Stimulated activated CD4-positive, alpha-beta T cell treated with anti-CD3 and anti-CD28 coated beads, TNF-alpha, amount 100 ng/mL, for 48 hours (primary cell): ENCODE data around the gene VARS2.
"Not testable (repeated sequence)": the region's sequence is repeated elsewhere in the genome, so short reads cannot be mapped to it uniquely, and the experiment has no call there.

Experiments
- DNase-seq, 3 donors: peaks; one replicate each; pipeline ENCODE4 v3.0.0-alpha.2; 2020; ENCODE audit warnings: low read depth in 3 of 3

VARS2 gene

GRCh38 chr6:30914076-30914853 lies at the start of gene VARS2:
TSS of gene VARS2 (plus strand) at chr6:30914238. CDS start at chr6:30914837, 599 bp downstream.
- DNase-seq: peak; percentile 69 to 82 (median 77)

DNA sequence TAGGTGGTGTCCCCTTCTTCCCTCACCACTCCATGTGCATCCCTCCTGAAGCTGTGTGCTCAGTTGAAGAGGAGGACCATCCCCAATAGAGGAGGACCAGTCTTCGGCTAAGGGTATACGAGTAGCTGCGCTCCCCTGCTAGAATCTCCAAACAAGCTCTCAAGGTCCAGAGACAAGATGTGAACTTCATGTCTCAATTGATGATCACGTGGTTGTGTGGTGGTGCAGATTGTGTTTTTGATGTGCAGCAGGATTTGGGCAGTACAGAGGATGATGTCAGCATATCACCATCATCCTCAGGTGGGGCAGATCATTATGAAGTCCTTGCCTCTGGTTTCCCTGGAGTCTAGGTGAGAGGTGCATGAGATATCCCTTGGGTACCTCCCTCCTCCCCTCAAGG lies 49.7 kb upstream of the VARS2 start:
- DNase-seq: no peak

- not testable (repeated sequence) for DNase-seq
Observed at GRCh38 chr6:30869241-30869749, 44.7 kb upstream of the VARS2 start.

DNA sequence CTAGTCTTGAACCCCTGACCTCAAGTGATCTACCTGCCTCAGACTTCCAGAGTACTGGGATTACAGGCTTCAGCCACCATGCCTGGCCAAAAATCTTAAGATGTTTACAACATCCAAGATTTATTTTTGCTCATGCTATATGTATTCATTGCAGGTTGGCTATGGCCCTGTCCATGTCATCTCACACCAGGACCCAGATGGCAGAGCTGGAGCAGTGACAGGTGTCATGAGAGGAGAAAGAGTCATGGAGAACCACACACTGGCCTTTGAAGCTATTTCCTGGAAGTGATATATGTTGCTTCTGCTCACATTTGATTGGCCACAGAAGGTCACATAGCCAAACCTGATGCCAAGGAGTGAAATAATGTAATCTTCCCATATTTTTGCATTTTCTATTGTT lies 43.5 kb upstream of the VARS2 start:
- DNase-seq: no peak

DNA sequence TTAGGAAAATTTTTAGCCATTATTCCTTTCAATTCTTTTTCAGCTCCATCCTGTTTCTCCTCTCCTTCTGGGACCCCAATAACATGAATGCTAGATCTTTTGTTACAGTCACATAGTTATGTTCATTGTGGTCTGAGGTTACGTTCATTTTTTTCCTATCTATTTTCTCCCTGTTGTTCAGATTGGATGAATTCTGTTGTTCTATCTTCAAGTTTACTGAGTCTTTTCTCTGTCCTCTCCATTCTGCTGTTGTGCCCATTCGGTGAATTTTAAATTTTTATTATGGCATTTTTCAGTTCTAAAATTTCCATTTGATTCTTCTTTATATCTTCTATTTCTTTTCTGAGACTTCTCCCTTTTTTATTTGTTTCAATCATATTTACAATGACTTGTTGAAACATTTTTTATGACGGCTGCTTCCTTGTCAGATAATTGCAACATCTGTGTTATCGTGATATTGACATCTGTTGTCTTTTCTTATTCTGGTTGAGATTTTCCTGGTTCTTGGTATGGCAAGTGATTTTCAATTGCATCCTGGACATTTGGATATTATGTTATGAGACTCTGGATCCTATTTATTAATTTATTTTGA lies 42.4 kb upstream of the VARS2 start:
- no peak for DNase-seq

- DNase-seq: no peak
Observed at GRCh38 chr6:30873137-30873640, 40.8 kb upstream of the VARS2 start.

- DNase-seq: not testable (repeated sequence)
Observed at GRCh38 chr6:30873795-30874194, 40.2 kb upstream of the VARS2 start.

GRCh38 chr6:30875244-30876038 lies 38.6 kb upstream of the VARS2 start:
- DNase-seq: no peak

- no peak for DNase-seq
Observed at GRCh38 chr6:30876039-30876730, 37.9 kb upstream of the VARS2 start.

GRCh38 chr6:30877419-30878262 lies 36.4 kb upstream of the VARS2 start:
- DNase-seq: peak; percentile 52 to 64 (median 60)

- no peak for DNase-seq
Observed at GRCh38 chr6:30879684-30880427, 34.2 kb upstream of the VARS2 start.

DNA sequence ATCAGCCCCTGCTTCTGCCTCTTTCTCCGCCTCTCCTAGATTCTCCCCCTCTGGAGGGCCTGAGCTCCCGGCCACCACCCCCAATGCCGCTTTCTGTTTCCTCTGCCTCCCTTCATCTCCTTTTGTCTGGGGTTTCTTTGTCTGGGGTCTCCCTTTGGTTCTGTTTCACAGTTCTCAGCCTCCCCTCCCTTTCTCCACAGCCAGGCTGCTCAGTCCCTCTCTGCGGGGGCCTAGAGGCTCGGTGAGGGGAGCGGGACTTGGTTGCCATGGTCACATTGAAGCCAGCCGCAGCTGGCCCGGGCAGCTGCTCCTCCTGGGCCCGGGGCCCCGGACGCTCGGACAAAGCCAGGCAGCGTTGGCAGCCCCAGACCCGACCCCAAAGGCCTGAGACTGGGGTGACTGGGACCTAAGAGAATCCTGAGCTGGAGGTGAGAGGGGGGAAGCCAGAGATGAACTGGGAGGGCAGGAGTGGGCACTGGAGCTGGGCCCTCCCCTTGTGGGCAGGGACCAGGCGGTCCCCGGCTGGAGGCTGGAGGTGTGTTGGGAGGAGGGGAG lies 33.3 kb upstream of the VARS2 start:
- DNase-seq: no peak

GRCh38 chr6:30881392-30882203 lies 32.4 kb upstream of the VARS2 start:
- no peak for DNase-seq

- no peak for DNase-seq
Observed at GRCh38 chr6:30882204-30882758, 31.8 kb upstream of the VARS2 start.

- DNase-seq: no peak
Observed at GRCh38 chr6:30882759-30883684, 31.0 kb upstream of the VARS2 start.

DNA sequence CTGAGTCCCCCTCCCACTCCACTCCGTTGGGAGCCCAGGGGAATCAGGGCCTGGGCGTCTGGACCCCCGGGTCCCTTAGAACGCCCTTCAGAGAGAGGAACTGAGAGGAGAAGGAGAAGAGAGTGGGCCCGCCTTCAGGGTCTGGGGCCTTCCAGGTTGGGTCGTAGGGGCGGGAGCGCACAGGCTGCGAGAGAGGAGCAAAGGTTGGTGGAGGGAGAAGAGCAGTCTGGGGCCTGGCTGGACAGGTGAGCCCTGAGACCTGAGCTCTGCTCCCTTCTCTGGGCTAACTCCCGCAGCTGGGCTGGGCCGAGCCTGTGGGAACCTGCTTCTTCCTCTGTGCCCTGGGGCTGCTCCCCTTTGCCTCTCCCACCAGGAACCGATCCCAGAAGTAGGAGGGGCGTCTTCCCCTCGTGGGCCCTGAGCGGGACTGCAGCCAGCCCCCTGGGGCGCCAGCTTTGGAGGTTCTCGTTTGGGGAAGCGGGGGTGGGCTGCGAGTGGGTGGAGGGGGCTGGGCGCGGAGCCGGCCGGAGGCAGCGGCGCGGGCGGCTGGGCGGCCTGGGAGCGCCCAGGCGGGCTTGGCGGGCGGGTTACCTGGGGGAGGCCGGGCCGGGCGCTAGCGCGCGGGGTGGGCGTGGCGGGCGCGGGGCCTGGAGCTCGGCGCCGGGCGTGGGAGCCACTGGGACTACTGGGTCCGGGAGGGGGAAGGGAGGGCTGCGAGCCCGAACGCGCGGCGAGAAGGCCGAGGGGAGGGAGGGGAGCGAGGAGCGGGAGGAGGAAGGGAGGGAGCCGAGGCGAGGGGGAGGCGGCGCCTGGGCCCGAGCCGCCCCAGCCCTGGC lies 30.1 kb upstream of the VARS2 start, which contains the start of gene DDR1:
Gene DDR1 (plus strand): TSS at position 835 of the 836 bp plus-strand sequence. CDS start 4,211 bp downstream, outside the sequence.
- peak in 2 of 3 donors; percentile 35 to 45 for DNase-seq
